Fibroblast of lung (primary cell): ENCODE measurements around the gene BTBD1. TPM values are rescaled to one million over a fixed set of nuclear protein-coding genes. Genes with fewer than 3 reads are reported as not detected.
A peak's percentile ranks its signal among the peaks of the same experiment; 100 is the strongest.

Source experiments
- DNase-seq, 2 donors: peaks; one replicate each; pipeline versions ENCODE4 v3.0.0 to v3.0.0-alpha.2; 2010; ENCODE audit warnings: low read depth in 2 of 2
- H2AFZ ChIP-seq: 2 replicates; pipeline ENCODE4 v1.5.1; 2012; ENCODE audit warnings: low read length, control low read depth, inconsistent platforms
- H3K27ac ChIP-seq: 2 replicates; pipeline ENCODE4 v1.5.1; 2011; ENCODE audit warnings: low read length, control low read depth; ENCODE audit not compliant: insufficient read depth
- H3K27me3 ChIP-seq: 2 replicates; pipeline ENCODE4 v1.5.1; 2011; ENCODE audit warnings: mild to moderate bottlenecking, low read length; ENCODE audit not compliant: control insufficient read depth, insufficient read depth
- H3K36me3 ChIP-seq: 2 replicates; pipeline ENCODE4 v1.5.1; 2011; ENCODE audit warnings: low read length; ENCODE audit not compliant: control insufficient read depth, insufficient read depth
- H3K4me1 ChIP-seq: 2 replicates; pipeline ENCODE4 v1.5.1; 2011; ENCODE audit warnings: low read length; ENCODE audit not compliant: control insufficient read depth, insufficient read depth; ENCODE audit errors: extremely low read depth
- H3K4me2 ChIP-seq: 2 replicates; pipeline ENCODE4 v1.5.1; 2011; ENCODE audit warnings: low read length, control low read depth; ENCODE audit not compliant: insufficient read depth; ENCODE audit errors: extremely low read depth
- H3K4me3 ChIP-seq, 4 experiments: fragments of 200-600 bp in 1 of 4; sonication (generic) in 1 of 4; replicated peaks in 1 of 4; 2 replicates each; pipeline ENCODE4 v1.5.1; 2011 to 2016; ENCODE audit warnings: low read length in 4 of 4, low read depth in 3 of 4, mild to moderate bottlenecking in 3 of 4, control low read depth in 2 of 4, inconsistent platforms in 1 of 4, mixed read lengths in 1 of 4; ENCODE audit not compliant: insufficient read depth in 1 of 4; ENCODE audit errors: control extremely low read depth in 1 of 4
- H3K79me2 ChIP-seq: 2 replicates; pipeline ENCODE4 v1.5.1; 2012; ENCODE audit warnings: mild to moderate bottlenecking, low read length, inconsistent platforms; ENCODE audit not compliant: control insufficient read depth, insufficient read depth
- H3K9ac ChIP-seq: 2 replicates; pipeline ENCODE4 v1.5.1; 2011; ENCODE audit warnings: mild to moderate bottlenecking, low read length, control low read depth; ENCODE audit not compliant: insufficient read depth
- H3K9me3 ChIP-seq: 2 replicates; pipeline ENCODE4 v1.5.1; 2012; ENCODE audit warnings: low read depth, low read length; ENCODE audit not compliant: control insufficient read depth, insufficient read depth
- H4K20me1 ChIP-seq: 2 replicates; pipeline ENCODE4 v1.5.1; 2011; ENCODE audit warnings: low read length; ENCODE audit not compliant: control insufficient read depth, insufficient read depth; ENCODE audit errors: extremely low read depth
- CTCF ChIP-seq, 2 donors: IDR thresholded peaks in 1 of 2; conservative IDR thresholded peaks in 1 of 2; 1 replicate in 1 of 2; 2 replicates in 1 of 2; pipeline ENCODE4 v1.5.1; 2011 to 2012; ENCODE audit warnings: low read length in 2 of 2, control low read depth in 1 of 2, inconsistent platforms in 1 of 2, low read depth in 1 of 2, mild to moderate bottlenecking in 1 of 2
- EZH2 ChIP-seq: IDR thresholded peaks from 2 replicates; pipeline ENCODE4 v1.5.1; 2012; ENCODE audit warnings: low read length, control low read depth, mild to moderate bottlenecking; ENCODE audit errors: missing control alignments
- polyA plus RNA-seq, 2 donors: library from polyadenylated mRNA; depleted of rRNA in 1 of 2; stranded (reverse) in 1 of 2; unstranded in 1 of 2; fragments of >200 nt; gene quantifications; 2 replicates each; pipeline ENCODE4 v1.2.1, GENCODE V29; 2011 to 2012; ENCODE audit warnings: missing spikeins in 1 of 2
- total RNA-seq: library from RNA; depleted of rRNA; stranded (reverse); fragments of >200 nt; gene quantifications from 2 replicates; pipeline ENCODE4 v1.2.1, GENCODE V29; 2014

The BTBD1 gene
- total and polyA plus RNA-seq, 2 donors (not counting 1 experiment from before 2014, with no cell fraction given), result 84.0 to 105 TPM

GRCh38 chr15:83112233-83112955, 45.3 kb upstream of the BTBD1 start:
- Histone ChIP-seq H3K4me1 (peaks cover 16% of the 10 kb centered on the region), H3K4me3 (peak overlapping the region in 2 of 4 experiments; percentile 11 to 19), H3K36me3 (no peaks in the 10 kb centered on the region), H2AFZ (peak overlapping the region; percentile 4), H3K4me2 (peak overlapping the region; percentile 73), H3K79me2 (no peaks in the 10 kb centered on the region), H3K27me3 (no peaks in the 10 kb centered on the region), H3K9ac (no peak overlapping the region), H3K27ac (peak overlapping the region; percentile 66), H3K9me3 (no peaks in the 10 kb centered on the region), H4K20me1 (no peaks in the 10 kb centered on the region)
- DNase-seq, result peak; percentile 94 to 96
- no peak for TF ChIP-seq EZH2
- peak in 1 of 2 donors; percentile 45 for TF ChIP-seq CTCF (conservative IDR thresholded peaks at IDR 0.05 in 1 of 2, IDR thresholded peaks at IDR 0.05 in 1 of 2; ENCODE audit: low read depth in 1 of 2, low read length in 2 of 2)

- Histone ChIP-seq H3K79me2 (no peaks in the 10 kb centered on the region), H3K4me2 (no peak overlapping the region), H4K20me1 (no peaks in the 10 kb centered on the region), H3K27me3 (no peaks in the 10 kb centered on the region), H3K36me3 (no peaks in the 10 kb centered on the region), H3K9me3 (no peaks in the 10 kb centered on the region), H2AFZ (no peak overlapping the region), H3K4me3 (no peak overlapping the region), H3K27ac (no peak overlapping the region), H3K4me1 (peaks cover 16% of the 10 kb centered on the region), H3K9ac (no peak overlapping the region)
- TF ChIP-seq EZH2 (no peak), CTCF (conservative IDR thresholded peaks at IDR 0.05 in 1 of 2, IDR thresholded peaks at IDR 0.05 in 1 of 2; ENCODE audit: low read depth in 1 of 2, low read length in 2 of 2) (no peak)
- DNase-seq, result no peak
These were observed 44.1 kb upstream of the BTBD1 start for GRCh38 chr15:83111149-83111548.

- Histone ChIP-seq H3K9ac (no peak overlapping the region), H3K27ac (no peak overlapping the region)
These were observed 43.3 kb upstream of the BTBD1 start for GRCh38 chr15:83110381-83110780.

More at GRCh38 chr15:83110381-83110780, 43.3 kb upstream of the BTBD1 start:
- no peak overlapping the region for H3K4me3 ChIP-seq
- no peaks in the 10 kb centered on the region for H4K20me1 ChIP-seq
- no peak overlapping the region for H3K4me2 ChIP-seq
- TF ChIP-seq EZH2, result no peak
- no peak for TF ChIP-seq CTCF (conservative IDR thresholded peaks at IDR 0.05 in 1 of 2, IDR thresholded peaks at IDR 0.05 in 1 of 2; ENCODE audit: low read depth in 1 of 2, low read length in 2 of 2)
- no peaks in the 10 kb centered on the region for H3K27me3 ChIP-seq
- no peak for DNase-seq
- no peaks in the 10 kb centered on the region for H3K36me3 ChIP-seq
- H3K4me1 ChIP-seq, result peaks cover 16% of the 10 kb centered on the region
- no peak overlapping the region for H2AFZ ChIP-seq
- H3K9me3 ChIP-seq, result no peaks in the 10 kb centered on the region
- H3K79me2 ChIP-seq, result no peaks in the 10 kb centered on the region
